DND-41 (cell line): ENCODE data around the gene MMP2.

Experiments
- EZH2 ChIP-seq: IDR thresholded peaks from 3 replicates; pipeline ENCODE4 v1.6.1; 2012; ENCODE audit warnings: borderline replicate concordance, low read depth, mild to moderate bottlenecking, moderate library complexity, low read length, inconsistent platforms; ENCODE audit not compliant: severe bottlenecking
- TF ChIP-seq, protein P1 (sequence below): IDR thresholded peaks from 2 replicates; pipeline ENCODE4 v1.5.1; 2012; ENCODE audit warnings: borderline replicate concordance, low read length, moderate library complexity, mild to moderate bottlenecking; ENCODE audit not compliant: poor library complexity, severe bottlenecking; ENCODE audit errors: extremely low read depth

DNA sequence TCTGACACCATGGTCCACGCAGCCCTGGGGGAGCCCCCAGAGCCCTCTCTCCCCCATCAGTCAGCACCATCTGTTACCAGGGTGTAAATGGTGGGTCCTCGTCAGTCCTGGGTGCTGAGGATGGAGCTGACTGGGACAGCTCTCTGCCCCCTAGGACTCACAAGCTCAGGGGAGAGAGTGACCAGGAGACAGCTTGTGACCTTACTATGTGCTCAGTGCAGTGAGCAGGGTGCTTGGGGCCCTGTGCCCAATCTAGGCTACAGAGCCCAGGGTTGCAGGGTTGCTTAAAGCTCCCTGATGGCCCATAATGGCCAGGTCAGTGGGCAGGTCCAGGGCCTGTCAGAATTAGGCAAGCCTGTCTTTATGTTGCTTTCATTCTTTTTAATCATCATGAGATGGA lies 11.3 kb downstream of the MMP2 start:
- TF ChIP-seq, protein P1, sequence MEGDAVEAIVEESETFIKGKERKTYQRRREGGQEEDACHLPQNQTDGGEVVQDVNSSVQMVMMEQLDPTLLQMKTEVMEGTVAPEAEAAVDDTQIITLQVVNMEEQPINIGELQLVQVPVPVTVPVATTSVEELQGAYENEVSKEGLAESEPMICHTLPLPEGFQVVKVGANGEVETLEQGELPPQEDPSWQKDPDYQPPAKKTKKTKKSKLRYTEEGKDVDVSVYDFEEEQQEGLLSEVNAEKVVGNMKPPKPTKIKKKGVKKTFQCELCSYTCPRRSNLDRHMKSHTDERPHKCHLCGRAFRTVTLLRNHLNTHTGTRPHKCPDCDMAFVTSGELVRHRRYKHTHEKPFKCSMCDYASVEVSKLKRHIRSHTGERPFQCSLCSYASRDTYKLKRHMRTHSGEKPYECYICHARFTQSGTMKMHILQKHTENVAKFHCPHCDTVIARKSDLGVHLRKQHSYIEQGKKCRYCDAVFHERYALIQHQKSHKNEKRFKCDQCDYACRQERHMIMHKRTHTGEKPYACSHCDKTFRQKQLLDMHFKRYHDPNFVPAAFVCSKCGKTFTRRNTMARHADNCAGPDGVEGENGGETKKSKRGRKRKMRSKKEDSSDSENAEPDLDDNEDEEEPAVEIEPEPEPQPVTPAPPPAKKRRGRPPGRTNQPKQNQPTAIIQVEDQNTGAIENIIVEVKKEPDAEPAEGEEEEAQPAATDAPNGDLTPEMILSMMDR, result no peak
- TF ChIP-seq EZH2, result no peak
